HFF-Myc (cell line): ENCODE results near the gene FRMD4B.
"Not testable (repeated sequence)": the region's sequence is repeated elsewhere in the genome, so short reads cannot be mapped to it uniquely, and the experiment has no call there.

Experiments
- DNase-seq: peaks from one replicate; pipeline ENCODE4 v3.0.0-alpha.2; 2011; ENCODE audit warnings: low read depth; ENCODE audit errors: extremely low read depth
- H3K4me3 ChIP-seq: replicated peaks from 2 replicates; pipeline ENCODE4 v1.5.1; 2011; ENCODE audit warnings: low read depth, mild to moderate bottlenecking, control low read depth, low read length
- CTCF ChIP-seq: IDR thresholded peaks from 2 replicates; pipeline ENCODE4 v1.5.1; 2012; ENCODE audit warnings: mild to moderate bottlenecking, low read depth, low read length, control low read depth; ENCODE audit errors: missing control alignments

The FRMD4B gene

GRCh38 chr3:69290006-69290405, 95.9 kb downstream of the FRMD4B start:
- no peak for TF ChIP-seq CTCF
- no peak overlapping the region for H3K4me3 ChIP-seq
- DNase-seq, result no peak

GRCh38 chr3:69288161-69288895, 97.6 kb downstream of the FRMD4B start:
- no peak overlapping the region for H3K4me3 ChIP-seq
- no peak for TF ChIP-seq CTCF
- no peak for DNase-seq

- DNase-seq, result no peak
- H3K4me3 ChIP-seq, result no peak overlapping the region
- no peak for TF ChIP-seq CTCF
Observed at GRCh38 chr3:69283913-69284611, 101.8 kb downstream of the FRMD4B start.

DNA sequence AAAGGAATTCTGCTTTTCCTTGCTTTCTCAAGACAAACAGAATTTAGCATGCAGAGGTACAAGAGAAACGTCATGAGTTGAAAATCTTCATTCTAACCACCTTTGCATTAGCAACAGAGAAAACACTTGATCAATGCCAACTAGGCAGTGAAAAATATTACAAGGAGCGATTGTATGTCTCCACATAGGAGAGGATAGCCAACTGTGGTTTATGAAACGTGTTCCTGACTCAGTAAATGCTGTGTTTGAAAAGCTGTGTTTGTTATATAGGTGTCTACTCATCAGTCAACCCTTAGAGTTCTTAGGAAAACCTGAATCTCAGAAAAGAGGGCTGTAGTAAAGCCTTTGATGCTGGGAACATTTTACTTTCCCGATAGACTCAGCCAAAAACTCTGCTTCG, 102.4 kb downstream of the FRMD4B start:
- TF ChIP-seq CTCF, result no peak
- no peak overlapping the region for H3K4me3 ChIP-seq
- DNase-seq, result no peak

- no peak for TF ChIP-seq CTCF
- no peak for DNase-seq
- H3K4me3 ChIP-seq, result no peak overlapping the region
Observed at GRCh38 chr3:69282181-69282580, 103.7 kb downstream of the FRMD4B start.

GRCh38 chr3:69277403-69277802, 108.5 kb downstream of the FRMD4B start:
- not testable (repeated sequence) for H3K4me3 ChIP-seq, DNase-seq

GRCh38 chr3:69276884-69277283, 109.0 kb downstream of the FRMD4B start:
- DNase-seq, result no peak
- TF ChIP-seq CTCF, result no peak
- no peak overlapping the region for H3K4me3 ChIP-seq

- DNase-seq, H3K4me3 ChIP-seq: not testable (repeated sequence)
Observed at GRCh38 chr3:69276191-69276590, 109.7 kb downstream of the FRMD4B start.
